Measurements from ENCODE around the gene ELOVL7. TPM values are rescaled to one million over a fixed set of nuclear protein-coding genes. Genes with fewer than 3 reads are reported as not detected.

The ELOVL7 gene
- total and polyA plus RNA-seq, 2 of the 4 experiments (the other 2 are of a cell fraction), result 0.18 TPM; not detected in 1

GRCh38 chr5:60722416-60722815 is 121.7 kb downstream of the ELOVL7 start:
- Histone ChIP-seq H2BK120ac (ENCODE audit: low read depth, low read length) (no peak overlapping the region), H3K36me3 (ENCODE audit: control insufficient read depth, insufficient read depth, low read length) (no peaks in the 10 kb centered on the region), H4K5ac (ENCODE audit: low read depth, low read length) (no peak overlapping the region), H4K8ac (ENCODE audit: low read depth in 2 of 2, low read length in 2 of 2) (no peak overlapping the region), H3K79me1 (ENCODE audit: low read depth in 1 of 2, low read length in 2 of 2) (no peaks in the 10 kb centered on the region), H3K9me3 (ENCODE audit: control insufficient read depth, insufficient read depth, low read length) (no peaks in the 10 kb centered on the region), H3K27ac (ENCODE audit: insufficient read depth, low read length) (no peak overlapping the region), H3K23ac (ENCODE audit: low read depth, low read length) (no peak overlapping the region), H4K20me1 (ENCODE audit: insufficient read depth, low read length) (no peaks in the 10 kb centered on the region), H2AK5ac (ENCODE audit: low read depth, low read length) (no peak overlapping the region), H4K91ac (ENCODE audit: insufficient read depth, low read depth, low read length) (no peak overlapping the region), H2BK20ac (ENCODE audit: low read depth, low read length) (no peak overlapping the region), H3K27me3 (ENCODE audit: control insufficient read depth, insufficient read depth, low read length) (no peaks in the 10 kb centered on the region), H2AFZ (replicated peaks; ENCODE audit: low read length, poor library complexity) (no peak overlapping the region), H3K18ac (ENCODE audit: low read depth, low read length) (no peak overlapping the region), H3K4ac (ENCODE audit: low read depth, low read length) (no peak overlapping the region), H2AK9ac (replicated peaks; ENCODE audit: low read depth, low read length, poor library complexity) (no peak overlapping the region), H3K4me1 (ENCODE audit: control insufficient read depth, insufficient read depth, low read length) (no peaks in the 10 kb centered on the region), H2BK5ac (ENCODE audit: low read depth, low read length, poor library complexity, severe bottlenecking) (no peak overlapping the region), H3K4me2 (ENCODE audit: low read depth, low read length) (no peak overlapping the region), H3K9me1 (ENCODE audit: insufficient read depth, low read length) (no peaks in the 10 kb centered on the region), H3K4me3 (ENCODE audit: insufficient read depth, low read depth, low read length) (no peak overlapping the region), H2BK15ac (ENCODE audit: low read depth, low read length) (no peak overlapping the region), H3K14ac (replicated peaks; ENCODE audit: low read depth, low read length) (no peak overlapping the region), H3K9ac (ENCODE audit: low read depth, low read length) (no peak overlapping the region), H3K56ac (ENCODE audit: extremely low read depth, insufficient read depth, low read length) (no peak overlapping the region)
- in situ Hi-C loops (cut with MboI; ENCODE audit: low sequenced_read_pairs), result no loop called here
- ATAC-seq (ENCODE audit: low read depth), result no peak
- DNase-seq, result no peak
- ChIA-PET CTCF (no interaction called here), POLR2A (ENCODE audit: unreplicated experiment) (no interaction called here)
- no peak for TF ChIP-seq NFE2L2 (IDR thresholded peaks at IDR 0.05; ENCODE audit: low read depth, low read length)
- TF ChIP-seq CHD1 (IDR thresholded peaks at IDR 0.05; ENCODE audit: low read depth, low read length), result no peak
- no peak for TF ChIP-seq SMC3 (IDR thresholded peaks at IDR 0.05; ENCODE audit: low read depth, low read length)
- no peak for TF ChIP-seq MAZ (IDR thresholded peaks at IDR 0.05; ENCODE audit: borderline replicate concordance, low read depth, low read length)
- no peak for TF ChIP-seq USF2 (IDR thresholded peaks at IDR 0.05; ENCODE audit: low read depth, low read length)
- TF ChIP-seq RFX5 (IDR thresholded peaks at IDR 0.05; ENCODE audit: low read depth, low read length), result no peak
- no peak for TF ChIP-seq ELK1 (IDR thresholded peaks at IDR 0.05; ENCODE audit: borderline replicate concordance, low read depth, low read length)
- no peak for TF ChIP-seq POLR2A (IDR thresholded peaks at IDR 0.05; ENCODE audit: low read depth, low read length)
- no peak for TF ChIP-seq CEBPB (IDR thresholded peaks at IDR 0.05; ENCODE audit: low read depth, low read length)
- TF ChIP-seq MAFK (IDR thresholded peaks at IDR 0.05; ENCODE audit: low read depth, low read length), result no peak
- no peak for TF ChIP-seq MXI1 (IDR thresholded peaks at IDR 0.05; ENCODE audit: borderline replicate concordance, low read depth, low read length)
- no peak for TF ChIP-seq BHLHE40 (IDR thresholded peaks at IDR 0.05; ENCODE audit: low read depth, low read length)
- TF ChIP-seq FOS (IDR thresholded peaks at IDR 0.05; ENCODE audit: low read depth, low read length), result no peak
- BruUV-seq (replicated peaks), result no TSS peak
- intact Hi-C loops (cut with micrococcal nuclease), result no loop called here
- dilution Hi-C loops (cut with HindIII; ENCODE audit: low sequenced_read_pairs, unreplicated experiment), result no loop called here
- no CpG with 5 or more reads among the region's 6 CpGs for WGBS, 2 experiments (ENCODE audit: extremely low coverage in 2 of 2, insufficient read length in 1 of 2)

Data from IMR-90 (cell line).